Activated CD8-positive, alpha-beta memory T cell treated with anti-CD3 and anti-CD28 coated beads for 4 hours (primary cell): ENCODE measurements around the gene PIK3R3.

ENCODE experiments used
- DNase-seq, 2 donors: peaks; one replicate each; pipeline ENCODE4 v3.0.0-alpha.2; 2020; ENCODE audit warnings: low read depth in 2 of 2

PIK3R3 gene

GRCh38 chr1:46026531-46026930 lies 105.9 kb downstream of the PIK3R3 start:
- DNase-seq = no peak

GRCh38 chr1:46021046-46021996 lies 111.1 kb downstream of the PIK3R3 start:
- DNase-seq = no peak

- no peak for DNase-seq
Measured at GRCh38 chr1:46020010-46020409, 112.4 kb downstream of the PIK3R3 start.

GRCh38 chr1:46019348-46019747 lies 113.1 kb downstream of the PIK3R3 start:
- no peak for DNase-seq

- DNase-seq = no peak
Measured at GRCh38 chr1:46017876-46018503, 114.4 kb downstream of the PIK3R3 start.

- no peak for DNase-seq
Measured at GRCh38 chr1:46013581-46013980, 118.8 kb downstream of the PIK3R3 start.

- DNase-seq = no peak
Measured at GRCh38 chr1:46012236-46012635, 120.2 kb downstream of the PIK3R3 start.

GRCh38 chr1:46011121-46011695 lies 121.2 kb downstream of the PIK3R3 start:
- no peak for DNase-seq

- no peak for DNase-seq
Measured at GRCh38 chr1:46010611-46011010, 121.8 kb downstream of the PIK3R3 start.

- no peak for DNase-seq
Measured at GRCh38 chr1:46008585-46008984, 123.8 kb downstream of the PIK3R3 start.

GRCh38 chr1:46005594-46005993 lies 126.8 kb downstream of the PIK3R3 start:
- no peak for DNase-seq

GRCh38 chr1:46004492-46004891 lies 127.9 kb downstream of the PIK3R3 start:
- DNase-seq = no peak

- DNase-seq = no peak
Measured at GRCh38 chr1:46003315-46003714, 129.1 kb downstream of the PIK3R3 start.

- no peak for DNase-seq
Measured at GRCh38 chr1:46002551-46003150, 129.8 kb downstream of the PIK3R3 start.

- DNase-seq = no peak
Measured at GRCh38 chr1:46001081-46001785, 131.2 kb downstream of the PIK3R3 start.

- DNase-seq = no peak
Measured at GRCh38 chr1:45999507-45999906, 132.9 kb downstream of the PIK3R3 start.

GRCh38 chr1:45998020-45998617 lies 134.3 kb downstream of the PIK3R3 start:
- DNase-seq = no peak

- DNase-seq = no peak
Measured at GRCh38 chr1:45995298-45995697, 137.1 kb downstream of the PIK3R3 start.

GRCh38 chr1:45994423-45994822 lies 138.0 kb downstream of the PIK3R3 start:
- no peak for DNase-seq
